BE2C (cell line): ENCODE results near the gene ATF7IP.

Experiments used
- DNase-seq: peaks from one replicate; pipeline ENCODE4 v3.0.0-alpha.2; 2020
- H3K27me3 ChIP-seq: fragments of 250-450 bp; sonication (Bioruptor Pico); 2 replicates; pipeline ENCODE4 v1.5.1; 2020; ENCODE audit warnings: mild to moderate bottlenecking
- H3K36me3 ChIP-seq: fragments of 250-450 bp; sonication (Bioruptor Pico); 2 replicates; pipeline ENCODE4 v1.5.1; 2020; ENCODE audit warnings: mild to moderate bottlenecking
- H3K4me1 ChIP-seq: fragments of 250-450 bp; sonication (Bioruptor Pico); 2 replicates; pipeline ENCODE4 v1.5.1; 2020
- H3K4me3 ChIP-seq: 2 replicates; pipeline ENCODE4 v1.5.1; 2011; ENCODE audit warnings: low read depth, low read length
- H3K9me3 ChIP-seq: fragments of 250-450 bp; sonication (Bioruptor Pico); 2 replicates; pipeline ENCODE4 v1.5.1; 2020
- TF ChIP-seq, protein P1 (sequence below): IDR thresholded peaks from 2 replicates; pipeline ENCODE4 v1.5.1; 2012; ENCODE audit warnings: mild to moderate bottlenecking, low read depth, low read length

ATF7IP gene

DNA sequence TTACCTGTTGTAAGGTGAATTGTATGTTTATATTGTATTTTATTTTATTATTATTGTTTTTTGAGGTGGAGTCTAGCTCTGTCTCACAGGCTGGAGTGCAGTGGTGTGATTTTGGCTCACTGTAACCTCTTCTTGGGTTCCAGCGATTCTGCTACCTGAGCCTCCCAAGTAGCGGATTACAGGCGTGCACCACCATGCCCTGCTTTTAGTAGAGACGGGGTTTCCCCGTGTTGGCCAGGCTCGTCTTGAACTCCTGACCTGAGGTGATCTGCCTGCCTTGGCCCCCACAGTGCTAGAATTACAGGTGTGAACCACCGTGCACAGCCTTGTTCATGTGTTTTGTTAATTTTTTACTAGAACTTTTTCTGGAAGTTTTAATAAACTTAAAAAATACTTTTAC, 3.8 kb downstream of the ATF7IP start:
- Histone ChIP-seq H3K27me3 (no peaks in the 10 kb centered on the region), H3K4me3 (no peak overlapping the region), H3K36me3 (no peaks in the 10 kb centered on the region; the same call in 1 of the 2 replicates), H3K9me3 (peaks cover 6% of the 10 kb centered on the region), H3K4me1 (no peaks in the 10 kb centered on the region; the same call in 1 of the 2 replicates)
- TF ChIP-seq, protein P1, sequence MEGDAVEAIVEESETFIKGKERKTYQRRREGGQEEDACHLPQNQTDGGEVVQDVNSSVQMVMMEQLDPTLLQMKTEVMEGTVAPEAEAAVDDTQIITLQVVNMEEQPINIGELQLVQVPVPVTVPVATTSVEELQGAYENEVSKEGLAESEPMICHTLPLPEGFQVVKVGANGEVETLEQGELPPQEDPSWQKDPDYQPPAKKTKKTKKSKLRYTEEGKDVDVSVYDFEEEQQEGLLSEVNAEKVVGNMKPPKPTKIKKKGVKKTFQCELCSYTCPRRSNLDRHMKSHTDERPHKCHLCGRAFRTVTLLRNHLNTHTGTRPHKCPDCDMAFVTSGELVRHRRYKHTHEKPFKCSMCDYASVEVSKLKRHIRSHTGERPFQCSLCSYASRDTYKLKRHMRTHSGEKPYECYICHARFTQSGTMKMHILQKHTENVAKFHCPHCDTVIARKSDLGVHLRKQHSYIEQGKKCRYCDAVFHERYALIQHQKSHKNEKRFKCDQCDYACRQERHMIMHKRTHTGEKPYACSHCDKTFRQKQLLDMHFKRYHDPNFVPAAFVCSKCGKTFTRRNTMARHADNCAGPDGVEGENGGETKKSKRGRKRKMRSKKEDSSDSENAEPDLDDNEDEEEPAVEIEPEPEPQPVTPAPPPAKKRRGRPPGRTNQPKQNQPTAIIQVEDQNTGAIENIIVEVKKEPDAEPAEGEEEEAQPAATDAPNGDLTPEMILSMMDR, result no peak
- DNase-seq, result no peak

DNA sequence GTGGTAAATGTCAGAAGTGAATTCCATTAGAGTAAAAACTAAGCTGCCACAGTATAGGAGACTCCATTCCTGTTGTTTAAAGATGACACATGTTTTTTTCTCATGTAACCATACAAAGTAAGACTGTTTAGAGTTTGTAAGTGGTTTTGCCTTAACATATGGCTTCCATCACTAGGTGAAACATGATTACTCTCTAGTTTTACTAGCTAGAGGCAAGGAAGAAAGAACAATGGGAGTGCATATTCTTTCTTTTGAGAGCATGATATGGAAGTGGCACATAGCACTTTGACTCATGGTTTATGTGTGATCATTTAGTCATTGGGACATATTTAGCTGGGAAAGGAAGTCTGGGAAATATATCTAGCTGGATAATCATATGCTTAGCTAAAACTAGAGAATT, 7.7 kb downstream of the ATF7IP start:
- H3K36me3 ChIP-seq, result no peaks in the 10 kb centered on the region; the same call in none of the 2 replicates
- DNase-seq, result no peak
- H3K27me3 ChIP-seq, result no peaks in the 10 kb centered on the region
- H3K4me1 ChIP-seq, result no peaks in the 10 kb centered on the region; the same call in 1 of the 2 replicates
- H3K9me3 ChIP-seq, result no peaks in the 10 kb centered on the region
- no peak overlapping the region for H3K4me3 ChIP-seq
- TF ChIP-seq, protein P1, result no peak

DNA sequence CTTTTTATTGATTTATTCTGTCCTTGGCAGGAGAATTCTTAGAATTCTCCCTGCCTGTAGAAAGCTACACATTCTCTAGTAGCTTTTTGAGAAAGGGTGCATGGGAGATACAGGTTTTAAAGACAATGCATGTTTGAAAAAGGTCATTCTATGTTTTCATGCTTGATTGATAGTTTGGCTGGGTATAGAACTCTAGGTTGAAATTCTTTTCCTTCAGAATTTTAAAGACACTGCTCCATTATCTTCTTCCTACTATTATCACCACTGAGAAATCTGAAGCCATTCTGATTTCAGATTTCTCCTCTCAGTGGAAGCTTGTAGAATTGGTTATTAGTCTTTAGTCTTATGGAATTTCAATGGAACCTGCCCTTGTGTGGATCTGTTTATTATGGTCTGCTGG, 14.0 kb downstream of the ATF7IP start:
- Histone ChIP-seq H3K9me3 (no peaks in the 10 kb centered on the region), H3K4me1 (no peaks in the 10 kb centered on the region; the same call in 1 of the 2 replicates)

DNA sequence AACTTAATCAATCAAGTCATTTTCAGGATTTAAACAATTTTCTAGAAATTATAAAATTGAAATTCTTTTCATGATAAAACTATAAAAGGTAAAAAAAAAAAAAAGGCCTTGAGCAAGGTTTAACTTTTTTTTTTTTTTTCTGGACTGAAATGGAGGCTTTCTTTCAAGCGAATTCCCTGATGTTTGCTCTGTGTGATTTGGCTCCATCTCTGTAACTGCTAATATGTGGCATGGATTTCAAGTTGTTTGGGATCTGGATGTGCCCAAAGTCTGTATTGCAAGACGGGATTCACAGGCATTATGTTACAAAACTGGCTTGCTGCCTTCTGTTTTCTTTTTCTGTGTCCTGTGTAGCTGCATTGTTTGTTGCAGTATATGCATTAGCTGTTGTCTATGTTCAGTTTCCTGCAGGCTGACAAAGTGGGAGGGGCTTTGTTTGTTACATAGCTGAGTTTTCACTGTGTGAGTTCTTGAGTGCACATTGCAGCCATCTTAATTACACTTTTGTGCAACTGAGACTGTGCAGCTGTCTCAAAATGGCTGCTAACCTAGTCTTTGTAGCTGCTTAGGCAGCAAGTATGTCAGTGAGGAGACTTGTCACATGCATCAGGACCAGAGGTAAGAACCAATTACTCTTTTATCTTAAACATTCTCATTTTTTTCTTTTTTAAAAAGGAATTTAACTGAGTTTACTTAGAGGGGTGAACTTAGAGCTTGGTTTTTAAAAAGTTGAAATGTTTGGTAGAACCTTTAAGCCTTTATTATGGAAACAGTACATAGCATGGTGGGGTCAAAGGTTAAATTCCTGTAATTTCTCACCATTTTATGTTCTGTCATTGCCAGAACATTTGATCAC, 19.5 kb downstream of the ATF7IP start:
- Histone ChIP-seq H3K4me3 (peak overlapping the region; percentile 41), H3K27me3 (no peaks in the 10 kb centered on the region)

More for the DNA sequence above, 14.0 kb downstream of the ATF7IP start:
- Histone ChIP-seq H3K27me3 (no peaks in the 10 kb centered on the region), H3K4me3 (no peak overlapping the region), H3K36me3 (no peaks in the 10 kb centered on the region; the same call in 1 of the 2 replicates)
- DNase-seq, result no peak
- TF ChIP-seq, protein P1, result no peak

DNA sequence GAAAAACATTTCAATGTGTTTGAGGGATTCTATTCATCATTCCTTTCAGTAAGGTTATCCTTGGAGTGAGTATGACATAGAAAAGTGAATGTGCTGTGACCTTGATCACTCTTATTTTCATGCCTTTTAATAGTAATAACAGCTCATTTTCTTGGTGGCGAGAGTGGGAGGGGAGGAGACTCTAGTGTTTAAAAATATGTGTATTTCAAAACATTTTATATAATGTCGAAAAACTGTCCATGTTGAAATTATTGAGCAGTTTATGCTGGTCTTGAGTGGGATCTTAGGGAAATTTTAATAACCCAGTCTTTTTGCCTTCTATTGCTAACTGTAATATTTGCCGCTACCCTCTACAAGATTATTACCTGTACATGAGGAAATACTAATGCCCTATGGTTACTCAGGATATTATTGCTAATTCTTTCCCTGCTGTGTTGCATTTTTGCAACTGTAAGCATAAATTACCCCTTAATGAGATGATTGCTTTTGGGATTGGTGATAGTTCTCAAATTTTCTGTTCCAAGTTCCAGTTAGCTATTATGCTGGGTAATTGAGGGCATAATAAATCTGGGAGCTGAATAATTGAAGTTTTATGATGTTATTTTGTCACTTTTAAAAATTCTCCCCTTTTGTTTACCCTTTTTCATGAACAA, 21.9 kb downstream of the ATF7IP start:
- DNase-seq, result no peak
- TF ChIP-seq, protein P1, result no peak
- no peaks in the 10 kb centered on the region; the same call in none of the 2 replicates for H3K36me3 ChIP-seq
- no peaks in the 10 kb centered on the region for H3K4me1 ChIP-seq
- no peak overlapping the region for H3K4me3 ChIP-seq
- no peaks in the 10 kb centered on the region for H3K27me3 ChIP-seq
- H3K9me3 ChIP-seq, result no peaks in the 10 kb centered on the region

More for the DNA sequence above, 19.5 kb downstream of the ATF7IP start:
- Histone ChIP-seq H3K4me1 (no peaks in the 10 kb centered on the region), H3K36me3 (no peaks in the 10 kb centered on the region; the same call in none of the 2 replicates), H3K9me3 (no peaks in the 10 kb centered on the region)
- DNase-seq, result peak; percentile 45
- TF ChIP-seq, protein P1, result no peak
